ENCODE measurements around the gene ALAS1.
A peak's percentile ranks its signal among the peaks of the same experiment; 100 is the strongest.
"Not testable (repeated sequence)": the region's sequence is repeated elsewhere in the genome, so short reads cannot be mapped to it uniquely, and the experiment has no call there.

Gene ALAS1

GRCh38 chr3:52197842-52198625, at the start of gene ALAS1:
Gene ALAS1, plus strand, starts transcription at chr3:52198160. Its CDS starts 1,082 bp downstream, at chr3:52199242.
- Histone ChIP-seq H3K9me3 (no peaks in the 10 kb centered on the region), H3K4me3 (ENCODE audit: low read depth in 1 of 2, low read length in 1 of 2) (peak within 1 kb of the TSS; percentile 92), H3K27me3 (no peaks in the 10 kb centered on the region), H3K36me3 (peaks cover 20% of the 10 kb centered on the region), H3K27ac (peak within 1 kb of the TSS; percentile 89), H3K4me1 (ENCODE audit: control insufficient read depth in 1 of 2, insufficient read depth in 1 of 2, low read depth in 1 of 2, low read length in 1 of 2) (peaks cover 70 to 74% of the 10 kb centered on the region in 2 experiments)
- peak; percentile 64 for TF ChIP-seq CTCF (IDR thresholded peaks at IDR 0.05)

- Histone ChIP-seq H3K4me3 (ENCODE audit: low read depth in 1 of 2, low read length in 1 of 2) (no peak overlapping the region), H3K9me3 (no peaks in the 10 kb centered on the region), H3K27ac (no peak overlapping the region), H3K36me3 (peaks cover 40% of the 10 kb centered on the region), H3K27me3 (no peaks in the 10 kb centered on the region), H3K4me1 (ENCODE audit: control insufficient read depth in 1 of 2, insufficient read depth in 1 of 2, low read depth in 1 of 2, low read length in 1 of 2) (peaks cover 10 to 11% of the 10 kb centered on the region in 2 experiments)
- no peak for TF ChIP-seq CTCF (IDR thresholded peaks at IDR 0.05)
Measured at GRCh38 chr3:52149021-52149420, 48.9 kb upstream of the ALAS1 start.

- Histone ChIP-seq H3K27me3 (no peaks in the 10 kb centered on the region), H3K9me3 (no peaks in the 10 kb centered on the region), H3K4me3 (ENCODE audit: low read depth in 1 of 2, low read length in 1 of 2) (no peak overlapping the region), H3K36me3 (peaks cover 40% of the 10 kb centered on the region), H3K27ac (no peak overlapping the region), H3K4me1 (ENCODE audit: control insufficient read depth in 1 of 2, insufficient read depth in 1 of 2, low read depth in 1 of 2, low read length in 1 of 2) (peaks cover 14 to 15% of the 10 kb centered on the region in 2 experiments)
- no peak for TF ChIP-seq CTCF (IDR thresholded peaks at IDR 0.05)
Measured at GRCh38 chr3:52149726-52150125, 48.2 kb upstream of the ALAS1 start.

GRCh38 chr3:52150357-52150756, 47.6 kb upstream of the ALAS1 start:
- no peaks in the 10 kb centered on the region for H3K27me3 ChIP-seq
- H3K27ac ChIP-seq, result no peak overlapping the region
- TF ChIP-seq CTCF (IDR thresholded peaks at IDR 0.05), result no peak
- H3K4me3 ChIP-seq (ENCODE audit: low read depth in 1 of 2, low read length in 1 of 2), result no peak overlapping the region
- H3K4me1 ChIP-seq (ENCODE audit: control insufficient read depth in 1 of 2, insufficient read depth in 1 of 2, low read depth in 1 of 2, low read length in 1 of 2), result peaks cover 19 to 20% of the 10 kb centered on the region in 2 experiments
- H3K9me3 ChIP-seq, result no peaks in the 10 kb centered on the region
- H3K36me3 ChIP-seq, result peaks cover 38% of the 10 kb centered on the region

GRCh38 chr3:52150860-52151259, 47.1 kb upstream of the ALAS1 start:
- no peak for TF ChIP-seq CTCF (IDR thresholded peaks at IDR 0.05)
- Histone ChIP-seq H3K27me3 (no peaks in the 10 kb centered on the region), H3K4me1 (ENCODE audit: control insufficient read depth in 1 of 2, insufficient read depth in 1 of 2, low read depth in 1 of 2, low read length in 1 of 2) (peaks cover 19 to 20% of the 10 kb centered on the region in 2 experiments), H3K27ac (no peak overlapping the region), H3K36me3 (peaks cover 33% of the 10 kb centered on the region), H3K4me3 (ENCODE audit: low read depth in 1 of 2, low read length in 1 of 2) (no peak overlapping the region), H3K9me3 (no peaks in the 10 kb centered on the region)

- H3K4me3 ChIP-seq (ENCODE audit: low read depth in 1 of 2, low read length in 1 of 2); H3K27ac ChIP-seq; H3K27me3 ChIP-seq; H3K9me3 ChIP-seq: not testable (repeated sequence)
- peaks cover 19 to 20% of the 10 kb centered on the region in 2 experiments for H3K4me1 ChIP-seq (ENCODE audit: control insufficient read depth in 1 of 2, insufficient read depth in 1 of 2, low read depth in 1 of 2, low read length in 1 of 2)
- H3K36me3 ChIP-seq, result peaks cover 21% of the 10 kb centered on the region
Measured at GRCh38 chr3:52151991-52152390, 46.0 kb upstream of the ALAS1 start.
